ENCODE measurements around the gene TNFRSF1B. TPM values are rescaled to one million over a fixed set of nuclear protein-coding genes. Genes with fewer than 3 reads are reported as not detected.
A peak's percentile ranks its signal among the peaks of the same experiment; 100 is the strongest.

The TNFRSF1B gene
- total and polyA plus RNA-seq, 9 of the 15 experiments (the other 6 are each of a cell fraction or from before 2014, with no cell fraction given) = 8.8 to 91.3 (median 36.0) TPM

- DNase-seq (ENCODE audit: extremely low read depth in 1 of 4, low spot score in 3 of 4) = no peak
- H4K20me1 ChIP-seq (replicated peaks; ENCODE audit: control insufficient read depth, insufficient read depth, low read length) = peaks cover 41% of the 10 kb centered on the region
- H3K27me3 ChIP-seq (ENCODE audit: control insufficient read depth in 2 of 2, insufficient read depth in 2 of 2, low read length in 2 of 2) = no peaks in the 10 kb centered on the region
- no peak overlapping the region for H3K4me3 ChIP-seq
- H3K4me2 ChIP-seq (ENCODE audit: insufficient read depth, low read length) = no peak overlapping the region
- intact Hi-C loops (cut with micrococcal nuclease) = no loop called here
- peaks cover 5% of the 10 kb centered on the region for H3K9me1 ChIP-seq (ENCODE audit: control insufficient read depth, insufficient read depth, low read length)
- H3K4me1 ChIP-seq (replicated peaks in 1 of 2; ENCODE audit: control insufficient read depth in 2 of 2, insufficient read depth in 2 of 2, low read length in 2 of 2) = peaks cover 19 to 42% of the 10 kb centered on the region in 2 experiments
- FAIRE-seq = no peak
- no peak overlapping the region for H3K9ac ChIP-seq (ENCODE audit: insufficient read depth in 1 of 2, low read depth in 2 of 2, low read length in 2 of 2)
- CTCF ChIA-PET (ENCODE audit: low intra/inter-chr PET ratio) = no interaction called here
- WGBS (ENCODE audit: insufficient coverage, low coverage, missing lambda C conversion rate) = 87% methylated on average over 8 of the region's 8 CpGs
- no peak for ATAC-seq
- no peak for TF ChIP-seq MIER1 (IDR thresholded peaks at IDR 0.05; ENCODE audit: low read depth)
- TF ChIP-seq E2F6 (IDR thresholded peaks at IDR 0.05; ENCODE audit: borderline replicate concordance in 1 of 2, extremely low read depth in 1 of 2, insufficient read depth in 1 of 2, insufficient read length in 1 of 2, low read depth in 1 of 2, low read length in 1 of 2, poor library complexity in 1 of 2, severe bottlenecking in 1 of 2) = no peak
- TF ChIP-seq RCOR1 (IDR thresholded peaks at IDR 0.05; ENCODE audit: borderline replicate concordance in 1 of 2, low read depth in 2 of 2, low read length in 2 of 2) = 0 out of 4 replicates have a peak, but pooled peaks of 1 of the 2 experiments have one; percentile 9
- peak; percentile 46 for TF ChIP-seq CHD4 (IDR thresholded peaks at IDR 0.05; ENCODE audit: insufficient read depth, insufficient replicate concordance, low read depth, low read length, poor library complexity, severe bottlenecking)
- peak; percentile 96 for TF ChIP-seq ZKSCAN1 (IDR thresholded peaks at IDR 0.05; ENCODE audit: low read depth, low read length)
- TF ChIP-seq BCOR (IDR thresholded peaks at IDR 0.05) = peak; percentile 58; the same call in 1 of the 2 replicates
- TF ChIP-seq KDM1A (IDR thresholded peaks at IDR 0.05) = 0 out of 4 replicates have a peak, but pooled peaks of 1 of the 2 experiments have one; percentile 12
- no peak for TF ChIP-seq FOXP1 (CRISPR knock-in tag; IDR thresholded peaks at IDR 0.05)
- TF ChIP-seq ZNF57 (CRISPR knock-in tag; IDR thresholded peaks at IDR 0.05) = no peak
- TF ChIP-seq ESRRA (IDR thresholded peaks at IDR 0.05; ENCODE audit: borderline replicate concordance, low read depth) = peak; percentile 46
- TF ChIP-seq RBM25 (IDR thresholded peaks at IDR 0.05; ENCODE audit: low read depth, low read length, severe bottlenecking) = peak; percentile 69
- no peak for TF ChIP-seq SRSF9 (IDR thresholded peaks at IDR 0.05; ENCODE audit: borderline replicate concordance, low read depth, low read length)
- in situ Hi-C loops (cut with MboI) = no loop called here
- no TSS peak for BruUV-seq (replicated peaks)
- POLR2A ChIA-PET = interaction anchor here (1.5 to 3.1 kb wide), 2 partner anchors 11 to 55 kb away, joined by 3 to 18 read pairs; no protein-coding TSS in a partner anchor
- peaks cover 30% of the 10 kb centered on the region for H3K79me2 ChIP-seq (ENCODE audit: control insufficient read depth, insufficient read depth, low read length)
- H3K9me3 ChIP-seq (replicated peaks; ENCODE audit: control insufficient read depth, insufficient read depth, low read depth, low read length) = no peaks in the 10 kb centered on the region
- H2AFZ ChIP-seq (ENCODE audit: low read depth, low read length) = no peak overlapping the region
- H3K27ac ChIP-seq (ENCODE audit: extremely low read depth, low read depth, low read length) = no peak overlapping the region
- H3K36me3 ChIP-seq (ENCODE audit: control insufficient read depth, insufficient read depth, low read length) = peaks cover 21% of the 10 kb centered on the region; the same call in 2 of the 3 replicates
Measured at GRCh38 chr1:12179676-12180075, 12.9 kb downstream of the TNFRSF1B start.
